ENCODE results near the gene CIDEA. TPM values are rescaled to one million over a fixed set of nuclear protein-coding genes. Genes with fewer than 3 reads are reported as not detected.

CIDEA gene
- total RNA-seq, 1 donor from 2014 or later: 1.5 TPM

DNA sequence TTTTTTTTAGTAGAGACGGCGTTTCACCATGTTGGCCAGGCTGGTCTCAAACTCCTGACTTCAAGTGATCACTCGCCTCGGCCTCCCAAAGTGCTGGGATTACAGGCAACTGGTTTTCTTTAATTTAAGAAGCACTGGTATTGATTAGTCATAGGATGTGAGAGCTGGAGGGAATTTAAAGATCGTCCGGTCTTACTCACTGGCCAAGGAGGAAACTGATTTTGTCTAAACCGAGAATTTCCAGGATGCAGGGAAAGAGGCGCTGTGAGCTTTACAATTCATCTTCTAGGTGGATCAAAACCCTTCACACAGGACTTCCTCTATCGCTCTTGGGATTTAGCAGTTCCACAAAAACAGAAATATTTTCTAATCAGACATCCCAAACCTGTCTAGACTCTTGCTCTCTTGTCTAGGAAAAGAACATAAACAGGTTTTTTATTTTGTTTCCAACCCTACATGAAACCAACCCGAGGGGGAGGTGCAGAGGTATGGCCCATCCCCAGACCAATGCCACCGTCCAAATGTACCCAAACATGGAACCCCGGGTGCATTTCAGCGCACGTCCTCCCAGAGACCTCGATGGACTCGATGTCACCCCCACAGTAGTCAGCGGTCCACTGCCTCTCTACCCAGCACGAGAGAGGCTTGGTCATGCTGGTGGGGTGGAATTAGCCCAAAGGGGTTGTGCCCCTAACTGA lies 41.4 kb downstream of the CIDEA start:
- no peak overlapping the region for H3K4me3 ChIP-seq (ENCODE audit: low read depth, low read length)
- no peak for DNase-seq (ENCODE audit: low read depth)
- no peak for TF ChIP-seq CTCF (conservative IDR thresholded peaks at IDR 0.05; ENCODE audit: low read depth, low read length)

GRCh38 chr18:12296087-12296403 lies 41.9 kb downstream of the CIDEA start:
- no peak for DNase-seq (ENCODE audit: low read depth)
- no peak for TF ChIP-seq CTCF (conservative IDR thresholded peaks at IDR 0.05; ENCODE audit: low read depth, low read length)
- no peak overlapping the region for H3K4me3 ChIP-seq (ENCODE audit: low read depth, low read length)

DNA sequence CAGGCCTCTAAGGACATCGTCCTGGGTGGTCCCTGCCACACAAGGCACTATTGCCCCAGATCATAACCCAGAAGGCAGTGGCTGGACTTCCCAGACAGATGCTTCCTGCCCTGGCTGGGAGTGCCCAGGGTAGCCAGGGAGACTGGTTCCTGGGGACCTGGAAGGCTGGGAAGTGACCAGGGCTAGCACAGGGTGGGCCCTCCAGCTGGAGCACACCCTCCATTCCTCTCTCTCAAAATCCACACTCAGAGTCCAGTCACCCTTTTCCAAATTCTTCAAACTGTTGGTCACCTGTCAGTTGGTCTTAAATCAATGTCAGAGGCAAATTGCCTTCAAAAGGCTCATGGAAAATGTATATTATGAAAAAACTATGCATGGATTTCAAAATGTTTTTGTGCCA lies 42.3 kb downstream of the CIDEA start:
- no peak for TF ChIP-seq CTCF (conservative IDR thresholded peaks at IDR 0.05; ENCODE audit: low read depth, low read length)
- DNase-seq (ENCODE audit: low read depth): no peak
- H3K4me3 ChIP-seq (ENCODE audit: low read depth, low read length): no peak overlapping the region

DNA sequence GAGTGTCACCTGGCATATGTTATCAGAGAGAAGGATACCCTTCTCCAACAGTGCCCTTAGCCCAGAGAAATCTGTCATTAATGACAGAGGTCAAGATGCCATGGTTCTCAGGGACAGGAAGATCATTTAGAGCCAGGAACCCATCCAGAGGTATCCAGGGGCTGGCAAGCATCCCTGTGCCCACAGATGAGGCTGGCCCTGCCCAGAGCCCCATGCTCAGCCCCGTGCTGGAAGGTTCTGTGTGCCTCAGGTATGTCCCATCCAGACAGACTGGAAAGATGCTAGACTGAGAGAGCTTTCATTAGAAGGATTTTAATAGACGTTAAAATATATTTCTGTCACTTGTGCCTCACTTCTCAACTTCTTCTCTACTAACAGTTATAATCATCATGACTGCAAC lies 45.7 kb downstream of the CIDEA start:
- no peak for TF ChIP-seq CTCF (conservative IDR thresholded peaks at IDR 0.05; ENCODE audit: low read depth, low read length)
- no peak for DNase-seq (ENCODE audit: low read depth)
- no peak overlapping the region for H3K4me3 ChIP-seq (ENCODE audit: low read depth, low read length)

GRCh38 chr18:12301263-12302005 lies 47.3 kb downstream of the CIDEA start:
- no peak for DNase-seq (ENCODE audit: low read depth)
- H3K4me3 ChIP-seq (ENCODE audit: low read depth, low read length): no peak overlapping the region
- no peak for TF ChIP-seq CTCF (conservative IDR thresholded peaks at IDR 0.05; ENCODE audit: low read depth, low read length)

DNA sequence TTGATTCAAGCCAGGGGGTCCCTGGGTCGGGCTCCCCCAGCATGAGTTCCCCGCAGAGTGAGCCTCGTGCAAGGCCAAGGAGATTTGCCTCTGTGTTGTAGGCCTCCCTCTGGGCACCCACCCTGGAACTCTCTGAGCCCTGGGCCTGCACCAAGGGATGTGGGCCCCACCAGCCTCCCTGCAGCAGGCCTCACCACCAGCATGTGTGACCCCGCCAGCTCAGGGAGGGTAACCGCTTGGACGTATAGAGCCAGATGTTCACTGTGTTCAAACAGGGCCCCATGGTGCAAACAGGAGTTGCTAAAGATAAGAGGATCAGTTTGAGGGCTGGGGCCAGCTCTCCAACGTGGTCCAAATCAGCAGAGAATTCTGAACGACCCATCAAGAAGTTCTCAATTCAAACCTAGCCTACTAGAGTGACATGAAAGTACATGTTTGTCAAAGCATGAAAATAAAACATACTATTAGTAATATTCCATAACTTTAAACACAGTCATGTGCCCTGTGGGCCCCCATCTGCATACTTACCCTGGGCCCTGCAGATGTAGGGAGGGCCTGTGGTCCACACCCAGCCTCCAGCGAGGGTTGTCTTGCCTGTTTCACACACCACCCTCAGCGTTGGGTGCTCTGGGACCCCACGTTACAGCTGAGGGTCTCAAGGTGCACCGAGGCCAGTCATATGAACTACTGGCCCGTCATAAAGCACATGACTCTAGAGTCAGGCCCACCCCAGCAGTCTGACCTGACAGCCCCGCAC lies 48.4 kb downstream of the CIDEA start:
- no peak for TF ChIP-seq CTCF (conservative IDR thresholded peaks at IDR 0.05; ENCODE audit: low read depth, low read length)
- DNase-seq (ENCODE audit: low read depth): no peak
- H3K4me3 ChIP-seq (ENCODE audit: low read depth, low read length): no peak overlapping the region

Measured in epithelial cell of proximal tubule (primary cell).